Stimulated activated CD4-positive, alpha-beta T cell treated with anti-CD3 and anti-CD28 coated beads, Interleukin-1b, Interleukin-23, amount 100 ng/mL, for 1 hour (primary cell): ENCODE measurements around the gene FBXL16.

Source experiments
- DNase-seq, 2 donors: peaks; one replicate each; pipeline ENCODE4 v3.0.0-alpha.2; 2020; ENCODE audit warnings: low read depth in 2 of 2

FBXL16 gene

GRCh38 chr16:710500-711075, 5.0 kb upstream of the FBXL16 start:
- DNase-seq = no peak

GRCh38 chr16:709566-710499, 4.2 kb upstream of the FBXL16 start:
- DNase-seq = no peak

GRCh38 chr16:708959-709358, 3.4 kb upstream of the FBXL16 start:
- DNase-seq = no peak

- no peak for DNase-seq
These were observed 2.4 kb upstream of the FBXL16 start for GRCh38 chr16:708019-708418.

- no peak for DNase-seq
These were observed 1.5 kb upstream of the FBXL16 start for GRCh38 chr16:707062-707538.

GRCh38 chr16:706189-707061, 824 bp upstream of the FBXL16 start:
- DNase-seq = no peak

GRCh38 chr16:704552-705380, 835 bp downstream of the FBXL16 start:
- no peak for DNase-seq

GRCh38 chr16:704047-704446, 1.6 kb downstream of the FBXL16 start:
- DNase-seq = no peak

- no peak for DNase-seq
These were observed 2.2 kb downstream of the FBXL16 start for GRCh38 chr16:703406-703805.

GRCh38 chr16:702341-702740, 3.3 kb downstream of the FBXL16 start:
- no peak for DNase-seq

GRCh38 chr16:700684-701584, 4.7 kb downstream of the FBXL16 start:
- peak in 1 of 2 donors; percentile 42 for DNase-seq

GRCh38 chr16:698911-699671, 6.5 kb downstream of the FBXL16 start:
- no peak for DNase-seq

GRCh38 chr16:695355-696089, 10.1 kb downstream of the FBXL16 start:
- peak in 1 of 2 donors; percentile 38 for DNase-seq

GRCh38 chr16:694863-695354, 10.7 kb downstream of the FBXL16 start:
- DNase-seq = no peak

- DNase-seq = no peak
These were observed 11.3 kb downstream of the FBXL16 start for GRCh38 chr16:694187-694862.

- no peak for DNase-seq
These were observed 11.8 kb downstream of the FBXL16 start for GRCh38 chr16:693766-694165.

- no peak for DNase-seq
These were observed 12.2 kb downstream of the FBXL16 start for GRCh38 chr16:693364-693763.
